SK-N-SH treated with all-trans-retinoic acid at 6 μM for 48 hours (cell line): ENCODE measurements around the gene ZNHIT3.

ENCODE experiments used
- BACH2 ChIP-seq: fragments of 250-450 bp; sonication (Bioruptor Pico); IDR thresholded peaks from 2 replicates; pipeline ENCODE4 v1.9.0; 2021; ENCODE audit warnings: mild to moderate bottlenecking, borderline replicate concordance
- CREB5 ChIP-seq: fragments of 250-450 bp; sonication (Bioruptor Pico); IDR thresholded peaks from 2 replicates; pipeline ENCODE4 v1.5.1; 2020; ENCODE audit warnings: low read depth, mild to moderate bottlenecking, moderate library complexity
- GLIS3 ChIP-seq: fragments of 250-450 bp; sonication (Bioruptor Pico); IDR thresholded peaks from 2 replicates; pipeline ENCODE4 v1.5.0; 2020; ENCODE audit warnings: mild to moderate bottlenecking, moderate library complexity
- PPARA ChIP-seq: fragments of 250-450 bp; sonication (Bioruptor Pico); IDR thresholded peaks from 2 replicates; pipeline ENCODE4 v1.5.0; 2020; ENCODE audit warnings: mild to moderate bottlenecking, borderline replicate concordance
- RARB ChIP-seq: fragments of 250-450 bp; sonication (Bioruptor Pico); IDR thresholded peaks from 2 replicates; pipeline ENCODE4 v1.8.0; 2021; ENCODE audit warnings: mild to moderate bottlenecking, moderate library complexity
- ZFP3 ChIP-seq: fragments of 250-450 bp; sonication (Bioruptor Pico); IDR thresholded peaks from 2 replicates; pipeline ENCODE4 v1.5.0; 2020; ENCODE audit warnings: mild to moderate bottlenecking, moderate library complexity
- TF ChIP-seq, protein P1 (sequence below): fragments of 250-450 bp; sonication (Bioruptor Pico); IDR thresholded peaks from 2 replicates; pipeline ENCODE4 v1.8.0; 2020; ENCODE audit warnings: mild to moderate bottlenecking, moderate library complexity, borderline replicate concordance

DNA sequence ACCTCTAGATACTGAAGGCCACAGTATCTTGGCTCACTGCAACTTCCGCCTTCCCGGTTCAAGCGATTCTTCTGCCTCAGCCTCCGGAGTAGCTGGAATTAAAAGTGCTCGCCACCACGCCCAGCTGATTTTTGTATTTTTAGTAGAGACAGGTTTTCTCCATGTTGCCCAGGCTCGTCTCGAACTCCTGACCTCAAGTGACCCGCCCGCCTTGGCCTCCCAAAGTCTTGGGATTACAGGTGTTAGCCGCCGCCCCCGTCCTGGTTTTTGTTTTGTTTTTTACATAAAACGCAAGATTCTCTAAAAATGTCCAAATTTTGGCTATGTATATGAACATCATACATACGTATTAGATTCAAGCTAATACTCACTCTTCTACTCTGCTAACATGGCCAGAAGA lies 56.3 kb downstream of the ZNHIT3 start:
- TF ChIP-seq, protein P1, sequence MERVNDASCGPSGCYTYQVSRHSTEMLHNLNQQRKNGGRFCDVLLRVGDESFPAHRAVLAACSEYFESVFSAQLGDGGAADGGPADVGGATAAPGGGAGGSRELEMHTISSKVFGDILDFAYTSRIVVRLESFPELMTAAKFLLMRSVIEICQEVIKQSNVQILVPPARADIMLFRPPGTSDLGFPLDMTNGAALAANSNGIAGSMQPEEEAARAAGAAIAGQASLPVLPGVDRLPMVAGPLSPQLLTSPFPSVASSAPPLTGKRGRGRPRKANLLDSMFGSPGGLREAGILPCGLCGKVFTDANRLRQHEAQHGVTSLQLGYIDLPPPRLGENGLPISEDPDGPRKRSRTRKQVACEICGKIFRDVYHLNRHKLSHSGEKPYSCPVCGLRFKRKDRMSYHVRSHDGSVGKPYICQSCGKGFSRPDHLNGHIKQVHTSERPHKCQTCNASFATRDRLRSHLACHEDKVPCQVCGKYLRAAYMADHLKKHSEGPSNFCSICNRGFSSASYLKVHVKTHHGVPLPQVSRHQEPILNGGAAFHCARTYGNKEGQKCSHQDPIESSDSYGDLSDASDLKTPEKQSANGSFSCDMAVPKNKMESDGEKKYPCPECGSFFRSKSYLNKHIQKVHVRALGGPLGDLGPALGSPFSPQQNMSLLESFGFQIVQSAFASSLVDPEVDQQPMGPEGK (CRISPR knock-in tag): no peak
- TF ChIP-seq RARB: no peak
- no peak for TF ChIP-seq PPARA (CRISPR knock-in tag)
- TF ChIP-seq ZFP3: no peak
- no peak for TF ChIP-seq CREB5
- no peak for TF ChIP-seq BACH2 (CRISPR knock-in tag)
- TF ChIP-seq GLIS3 (CRISPR knock-in tag): no peak
